ENCODE measurements around the gene TBCB.

- TF ChIP-seq CTCF (IDR thresholded peaks at IDR 0.05) (no peak), POLR2A (IDR thresholded peaks at IDR 0.05) (no peak), EP300 (IDR thresholded peaks at IDR 0.05) (no peak)
Observed at GRCh38 chr19:36106441-36106840, 8.8 kb upstream of the TBCB start.

All from ovary (tissue), 3 donors.